NCI-H460 (cell line): ENCODE results near the gene STX18. TPM values are rescaled to one million over a fixed set of nuclear protein-coding genes. Genes with fewer than 3 reads are reported as not detected.

ENCODE experiments used
- DNase-seq: peaks from one replicate; pipeline ENCODE4 v3.0.0-alpha.2; 2016; ENCODE audit warnings: low read depth; ENCODE audit errors: extremely low read depth
- total RNA-seq: library from RNA; depleted of rRNA; stranded (reverse); fragments of >200 nt; shearing (Covaris generic); gene quantifications from 2 replicates; pipeline ENCODE4 v1.2.3, GENCODE V29; 2014; rRNA removed

Gene STX18
- total RNA-seq, 1 experiment from 2014 or later: 12.2 TPM

DNA sequence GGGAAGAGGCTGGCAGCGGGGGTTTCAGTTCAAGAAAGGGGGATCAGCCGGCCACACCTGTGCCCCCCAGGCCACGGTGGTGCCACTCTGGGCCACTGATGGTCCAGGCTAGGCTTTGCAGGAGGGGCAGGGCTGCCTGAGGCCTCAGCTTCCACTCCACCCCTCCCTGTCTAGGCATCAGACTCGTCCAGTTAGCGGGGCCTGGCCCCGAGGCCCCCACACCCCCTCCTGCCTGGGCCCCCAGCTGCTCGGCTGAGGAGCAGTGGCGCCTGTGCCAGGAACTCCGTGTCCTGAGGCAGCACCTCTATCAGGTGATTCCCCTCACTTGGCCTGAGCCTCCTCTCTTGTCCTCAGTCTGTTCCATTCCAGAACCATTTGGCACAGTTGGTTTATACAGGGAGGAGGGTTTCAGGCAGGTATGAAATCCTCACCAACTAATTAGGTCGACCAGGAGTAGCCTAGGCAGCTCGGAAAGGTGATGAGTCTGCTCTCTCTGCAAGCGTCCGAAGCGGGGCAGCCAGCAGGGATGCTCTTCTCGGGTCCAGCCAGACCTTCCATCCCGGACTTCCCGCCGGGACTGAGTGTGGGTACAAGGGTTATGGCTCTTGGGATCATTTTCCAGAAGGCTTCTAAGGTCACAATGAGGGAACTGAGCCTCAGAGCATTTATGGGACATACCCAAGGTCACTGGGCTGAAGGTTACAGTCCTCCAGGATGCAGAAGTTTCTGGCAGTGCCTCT lies 152.8 kb downstream of the STX18 start:
- DNase-seq: no peak

DNA sequence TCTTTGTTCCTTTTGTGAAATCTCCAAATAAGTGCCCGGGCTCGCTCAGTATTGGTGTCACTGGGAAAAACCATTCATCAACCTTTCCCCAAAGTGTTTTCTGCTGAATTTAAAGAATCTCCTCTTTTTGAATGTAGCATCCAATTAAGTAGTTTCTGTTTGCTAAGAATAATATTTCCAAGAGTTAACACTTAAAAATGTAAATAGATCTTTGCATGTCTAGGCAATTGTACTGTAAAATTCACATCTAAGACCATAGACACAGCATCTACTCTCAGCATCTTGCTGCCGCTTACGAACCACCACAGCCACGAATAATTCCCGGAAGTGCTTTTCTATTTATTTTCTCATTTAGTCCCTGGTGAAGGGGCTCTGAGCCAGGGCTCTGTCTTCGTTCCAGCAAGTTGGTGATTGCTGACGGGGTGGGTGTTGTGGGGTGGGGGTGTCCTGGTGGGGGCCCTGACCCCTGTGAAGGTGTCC lies 153.5 kb downstream of the STX18 start:
- DNase-seq: no peak

DNA sequence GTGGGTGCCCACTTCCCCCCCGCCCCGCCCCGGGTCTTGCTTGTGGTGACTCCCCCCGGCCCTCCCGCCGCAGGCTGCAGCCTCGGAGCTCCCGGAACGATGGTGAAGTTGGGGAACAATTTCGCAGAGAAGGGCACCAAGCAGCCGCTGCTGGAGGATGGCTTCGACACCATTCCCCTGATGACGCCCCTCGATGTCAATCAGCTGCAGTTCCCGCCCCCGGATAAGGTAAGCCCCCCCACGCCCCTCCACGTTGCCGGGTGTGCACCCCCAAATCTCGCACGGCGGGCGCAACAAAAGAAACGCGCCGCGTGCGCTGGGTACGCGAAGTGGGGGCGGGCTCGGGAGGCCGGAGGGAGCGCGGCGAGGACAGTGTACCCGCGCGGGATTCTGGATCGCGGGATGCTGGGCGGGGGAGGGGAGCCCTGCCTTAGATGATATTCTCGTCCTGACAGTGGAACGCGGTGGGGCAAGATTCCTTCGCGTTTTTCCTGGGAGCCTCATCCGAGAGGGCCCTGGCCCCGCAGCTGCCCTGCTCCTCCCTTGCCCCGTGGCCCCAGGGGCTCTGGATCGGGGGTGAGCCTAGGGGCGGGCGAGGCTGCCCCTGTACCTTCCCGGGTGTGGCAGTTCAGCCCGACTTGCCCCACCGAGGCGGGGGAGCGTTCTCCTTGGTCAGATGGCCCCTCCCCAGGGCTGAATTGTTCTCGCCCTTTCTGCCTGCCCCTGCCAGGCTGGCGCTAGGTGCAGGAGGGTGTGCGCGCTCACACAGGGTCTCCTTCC lies 154.1 kb downstream of the STX18 start:
- DNase-seq: no peak

DNA sequence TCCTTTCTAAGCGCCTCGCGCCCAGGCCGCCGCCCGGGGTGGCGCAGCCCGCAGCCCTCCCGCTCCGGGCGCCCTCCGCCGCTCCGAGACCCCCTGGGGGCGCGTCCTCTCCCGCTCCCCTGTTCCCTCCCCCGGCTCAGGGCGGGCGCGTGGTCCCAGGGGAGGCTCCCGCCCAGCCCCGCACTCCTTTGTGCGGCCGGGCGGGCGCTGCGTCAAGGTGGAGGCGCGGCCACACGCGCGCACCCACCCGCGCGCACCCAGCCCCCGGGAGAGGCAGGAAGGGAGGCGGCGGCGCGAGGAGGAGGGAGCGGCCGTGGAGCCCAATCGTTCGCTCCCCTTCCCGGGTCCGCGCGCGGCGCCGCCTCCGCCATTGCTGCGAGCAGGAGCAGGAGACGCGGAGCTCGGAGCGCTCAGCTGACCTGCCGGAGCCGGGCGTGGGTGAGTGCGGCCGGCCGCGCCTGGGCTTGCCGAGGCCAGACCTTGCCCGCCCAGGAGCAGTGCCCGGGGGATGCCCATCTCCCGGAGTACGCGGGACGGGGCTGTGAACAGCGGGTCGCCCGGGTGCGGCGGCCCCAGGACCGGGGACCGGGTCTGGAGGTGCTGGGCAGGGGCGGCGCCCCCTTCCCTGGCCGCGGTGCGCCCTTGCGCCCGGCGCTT lies 155.0 kb downstream of the STX18 start, which contains the start of gene NSG1:
NSG1 (plus strand) TSS at position 367 of the 657 bp plus-strand sequence. CDS start 528 bp downstream, outside the sequence.
- DNase-seq: no peak

DNA sequence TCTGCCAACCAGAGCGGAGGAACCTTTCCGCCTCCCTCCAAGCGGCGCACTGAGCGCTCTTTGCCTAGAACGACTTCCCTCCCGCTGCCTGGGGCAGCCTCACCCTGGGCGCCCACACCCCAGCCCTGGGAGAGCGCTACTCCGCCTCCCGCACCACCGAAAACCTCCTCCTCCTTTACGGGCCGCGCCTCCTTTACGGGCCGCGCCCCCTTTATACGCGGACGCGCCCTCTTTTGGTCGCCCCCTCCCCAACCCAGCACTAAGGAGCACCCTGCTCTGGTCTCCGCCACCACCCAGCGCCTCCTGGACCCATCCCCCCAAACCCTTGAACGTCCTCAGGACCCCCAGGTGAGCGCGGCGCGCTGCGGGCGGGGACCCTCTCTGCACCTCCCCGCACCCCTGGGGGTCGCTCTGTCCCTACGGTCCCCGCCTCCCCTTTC lies 155.5 kb downstream of the STX18 start:
- DNase-seq: no peak

DNA sequence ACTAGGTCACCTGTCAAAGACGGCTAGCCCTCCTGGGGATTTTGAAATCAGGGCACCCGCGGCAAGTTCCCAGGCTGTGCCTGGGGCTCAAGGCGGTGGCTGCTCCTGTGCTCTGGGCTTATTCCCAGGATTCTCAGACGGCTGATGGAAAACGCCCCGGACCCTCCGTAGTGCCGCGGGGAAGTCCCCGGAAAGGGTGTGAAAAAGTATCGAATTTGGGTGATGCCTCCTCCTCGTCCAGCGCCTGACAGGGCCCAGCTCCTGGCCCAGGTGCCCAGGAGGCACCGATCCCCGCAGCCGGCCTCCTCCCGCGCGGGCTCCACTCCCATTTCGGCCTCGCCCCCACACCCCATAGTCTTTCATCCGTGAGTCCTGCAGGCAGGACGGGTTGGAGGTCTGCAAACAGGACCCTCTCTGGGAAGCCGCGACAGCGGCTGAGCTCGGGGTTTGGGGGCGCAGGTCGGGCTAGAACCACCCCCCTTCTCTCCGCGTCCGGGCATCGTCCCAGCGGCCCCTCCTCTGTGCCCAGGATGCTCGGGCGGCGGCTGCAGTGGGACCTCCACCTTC lies 156.0 kb downstream of the STX18 start:
- no peak for DNase-seq

DNA sequence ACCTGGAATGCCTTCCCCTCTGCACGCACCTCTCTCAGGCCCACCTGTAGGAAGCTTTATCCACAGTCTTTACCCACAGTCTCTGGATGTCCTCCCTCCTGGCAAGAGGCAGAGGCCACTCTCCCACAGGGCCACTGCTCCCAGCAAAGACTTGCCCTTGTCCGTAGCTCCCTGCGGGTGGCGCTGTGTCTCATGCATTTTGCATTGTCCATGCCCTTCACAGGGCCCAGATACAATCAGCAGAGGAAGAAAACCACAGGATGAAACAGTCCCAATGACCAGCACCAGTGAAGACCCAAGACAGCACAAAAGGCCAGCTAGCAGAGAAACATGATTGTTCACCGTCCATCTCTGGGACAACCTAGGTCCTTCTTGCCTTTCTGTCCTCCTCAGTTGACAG lies 157.0 kb downstream of the STX18 start:
- no peak for DNase-seq

DNA sequence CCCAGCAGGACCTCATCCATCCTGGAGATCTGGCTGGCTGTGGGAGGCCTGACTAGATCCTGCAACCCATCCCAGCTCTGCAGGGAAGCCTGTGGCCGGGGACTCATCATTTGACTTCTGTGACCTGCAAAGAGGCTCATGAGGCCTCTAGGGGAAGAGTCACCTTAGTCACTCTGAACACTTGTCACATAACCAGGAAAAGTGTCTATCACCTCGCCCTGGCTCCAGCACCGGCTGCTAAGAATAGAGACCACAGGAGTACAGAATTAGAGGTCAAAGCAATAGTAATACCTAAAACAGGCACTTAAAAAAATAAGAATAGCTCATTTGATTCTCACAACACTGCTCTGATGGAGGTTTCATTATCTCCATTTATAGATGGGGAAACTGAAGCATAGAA lies 158.8 kb downstream of the STX18 start:
- DNase-seq: no peak

DNA sequence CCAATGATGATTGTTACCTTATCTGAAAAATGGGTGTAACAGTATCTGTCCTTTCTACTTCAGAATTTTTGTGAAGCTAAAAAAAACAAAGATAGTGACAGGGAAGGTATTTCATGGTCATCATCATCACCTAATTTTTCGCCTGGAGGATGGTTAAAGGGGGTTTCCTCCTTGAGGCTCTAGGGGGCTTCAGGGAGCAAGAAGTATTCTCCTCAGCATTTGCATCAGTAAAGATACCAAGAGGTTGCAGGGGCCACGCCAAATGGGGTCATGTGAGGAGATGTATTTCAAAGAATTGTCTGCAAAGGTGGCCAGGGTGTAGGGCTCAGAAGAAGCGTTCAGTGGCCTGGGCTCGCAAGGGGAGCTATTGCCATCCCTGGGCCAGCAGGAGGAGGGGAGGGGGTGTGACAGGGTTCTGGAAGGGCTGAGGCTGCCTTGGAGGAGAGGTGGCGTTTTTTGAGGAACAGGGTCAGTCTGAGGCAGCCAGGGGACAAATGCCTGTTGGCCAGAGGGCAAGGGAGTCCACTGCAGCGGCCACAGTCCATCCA lies 162.2 kb downstream of the STX18 start:
- DNase-seq: no peak

DNA sequence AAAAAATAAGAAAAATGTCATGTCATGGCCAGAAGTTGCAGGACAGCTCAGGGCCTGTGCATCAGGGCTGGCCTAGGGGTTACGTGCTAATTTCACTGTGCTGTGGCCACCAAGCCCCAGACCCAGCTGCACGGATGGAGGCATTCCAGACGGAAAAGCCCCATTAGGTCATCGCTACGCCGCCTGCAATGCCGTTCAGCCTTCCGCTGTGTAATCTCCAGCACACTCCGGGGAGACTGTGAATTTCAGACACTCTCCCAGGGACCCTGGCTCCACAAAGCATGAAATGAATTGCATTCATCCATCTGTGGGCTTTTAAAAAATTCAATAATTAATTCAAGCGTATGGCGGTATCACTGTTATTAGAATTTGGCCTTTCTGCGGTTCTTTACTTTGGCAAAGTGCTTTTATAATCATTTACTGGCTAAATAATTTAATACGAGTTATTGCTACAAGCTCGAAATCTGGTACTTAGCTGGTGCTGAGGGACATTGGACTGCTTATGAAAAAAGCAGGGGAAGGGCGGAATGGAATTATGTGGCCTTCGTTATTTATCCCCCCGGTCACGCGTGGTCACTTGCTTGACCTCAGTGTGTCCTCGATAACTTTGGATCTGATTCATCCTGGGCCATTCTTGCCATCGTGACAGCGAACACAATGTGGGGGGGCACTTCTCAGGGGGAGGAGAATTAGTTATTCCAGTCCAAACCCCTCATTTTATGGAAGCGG lies 164.0 kb downstream of the STX18 start:
- DNase-seq: no peak

DNA sequence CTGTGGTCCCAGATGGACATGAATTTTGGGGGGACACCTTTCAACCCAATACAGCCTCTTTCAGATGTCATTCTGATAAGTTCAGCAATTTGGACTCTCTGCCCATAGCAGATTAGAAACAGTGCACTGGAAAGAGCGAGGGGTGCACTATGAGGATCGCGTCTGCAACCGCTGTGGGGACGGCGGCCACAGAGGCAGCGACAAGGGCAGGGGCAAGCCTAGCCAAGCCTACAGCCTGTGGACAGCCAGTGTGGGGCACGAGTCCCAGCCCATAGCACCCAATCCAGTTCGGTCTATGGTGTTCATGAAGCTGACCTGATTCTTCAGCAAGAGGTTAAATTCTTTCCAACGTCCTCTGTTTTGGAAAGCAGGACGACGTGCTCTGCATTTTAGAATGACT lies 164.7 kb downstream of the STX18 start:
- DNase-seq: no peak

DNA sequence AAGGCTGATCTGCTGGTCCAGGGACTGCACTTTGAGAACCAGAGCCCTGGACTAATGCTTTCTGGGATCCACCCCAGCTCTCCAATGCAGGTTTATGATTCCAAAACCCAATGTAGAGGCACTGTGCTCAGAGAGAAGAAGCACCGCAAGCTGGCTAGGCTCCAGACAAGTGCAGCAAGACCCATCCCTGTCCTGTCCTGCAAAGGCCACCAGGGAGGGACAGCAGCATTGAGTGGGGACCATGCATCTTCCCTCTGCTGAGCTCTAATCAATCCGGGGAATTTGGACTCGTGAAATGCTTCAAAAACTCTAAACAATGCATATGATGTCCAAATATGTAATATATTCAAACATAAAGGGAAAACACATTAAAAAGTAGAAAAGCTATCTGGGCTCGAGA lies 165.8 kb downstream of the STX18 start:
- no peak for DNase-seq

DNA sequence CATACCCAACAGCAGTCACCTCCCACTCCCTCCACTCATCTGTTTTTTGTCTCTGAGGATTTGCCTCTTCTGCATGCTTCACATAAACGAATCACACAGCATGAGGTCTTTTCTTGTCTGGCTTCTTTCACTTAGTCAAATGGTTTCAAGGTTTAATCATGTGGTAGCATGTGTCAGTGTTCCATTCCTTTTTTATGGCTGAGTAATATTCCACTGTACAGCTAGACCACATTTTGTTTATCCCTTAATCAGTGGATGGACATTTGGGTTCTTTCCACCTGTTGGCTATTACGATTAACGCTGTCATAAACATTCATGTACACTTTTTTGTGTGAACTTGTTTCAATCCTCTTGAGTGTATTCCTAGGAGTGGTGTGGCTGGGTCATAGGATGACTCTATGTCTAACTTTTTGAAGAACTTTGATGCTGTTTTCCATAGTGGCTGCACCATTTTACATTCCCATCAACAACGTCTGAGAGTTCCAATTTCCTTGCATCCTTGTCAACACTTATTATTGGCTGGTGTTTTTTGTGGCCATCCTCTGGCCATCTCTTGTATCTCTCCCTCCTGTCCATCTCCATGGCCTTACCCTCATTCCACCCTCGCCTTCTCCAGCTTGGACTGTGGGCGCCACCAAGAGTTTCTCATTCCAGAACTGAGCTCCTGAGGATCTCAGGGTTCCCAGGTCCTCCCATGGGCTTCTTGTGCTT lies 167.3 kb downstream of the STX18 start:
- no peak for DNase-seq

Other genes with a start within 250 kb of the STX18 start
- gene NSG1, start 154.9 kb downstream of the STX18 start, total RNA-seq: 0.20 TPM in 1 of 2 replicates, not detected in the other